Liver (tissue), 9 donors: ENCODE data around the gene SHF. TPM values are rescaled to one million over a fixed set of nuclear protein-coding genes. Genes with fewer than 3 reads are reported as not detected.

Experiments used
- DNase-seq: peaks from one replicate; pipeline ENCODE4 v3.0.0-alpha.2; 2017; ENCODE audit warnings: low spot score
- H3K27ac ChIP-seq, 2 donors: one replicate each; pipeline ENCODE4 v1.7.0; 2013; ENCODE audit warnings: inconsistent platforms in 2 of 2, low read length in 2 of 2, control low read depth in 1 of 2, low read depth in 1 of 2, mild to moderate bottlenecking in 1 of 2
- H3K27me3 ChIP-seq, 4 donors: one replicate each; pipeline versions ENCODE4 v1.6.1 to v1.7.0; 2013; ENCODE audit warnings: low read length in 3 of 4, inconsistent platforms in 1 of 4, mild to moderate bottlenecking in 1 of 4, moderate library complexity in 1 of 4; ENCODE audit not compliant: control insufficient read depth in 4 of 4, insufficient read depth in 4 of 4
- H3K36me3 ChIP-seq, 4 donors: one replicate each; pipeline versions ENCODE4 v1.6.1 to v1.7.0; 2013; ENCODE audit warnings: low read length in 3 of 4, mild to moderate bottlenecking in 3 of 4, low read depth in 1 of 4, moderate library complexity in 1 of 4; ENCODE audit not compliant: control insufficient read depth in 4 of 4, insufficient read depth in 3 of 4
- H3K4me1 ChIP-seq, 4 donors: one replicate each; pipeline versions ENCODE4 v1.6.1 to v1.7.0; 2013; ENCODE audit warnings: low read length in 3 of 4, mild to moderate bottlenecking in 3 of 4, moderate library complexity in 1 of 4; ENCODE audit not compliant: control insufficient read depth in 4 of 4, insufficient read depth in 4 of 4
- H3K4me3 ChIP-seq, 3 donors: one replicate each; pipeline versions ENCODE4 v1.6.1 to v1.7.0; 2013; ENCODE audit warnings: low read length in 3 of 3, control low read depth in 1 of 3, low read depth in 1 of 3, mild to moderate bottlenecking in 1 of 3
- H3K9ac ChIP-seq, 2 donors: one replicate each; pipeline ENCODE4 v1.7.0; 2013; ENCODE audit warnings: low read length in 2 of 2, mild to moderate bottlenecking in 2 of 2, moderate library complexity in 2 of 2, control low read depth in 1 of 2, low read depth in 1 of 2
- H3K9me3 ChIP-seq, 4 donors: one replicate each; pipeline versions ENCODE4 v1.6.1 to v1.7.0; 2013; ENCODE audit warnings: low read length in 3 of 4; ENCODE audit not compliant: control insufficient read depth in 4 of 4
- ATF3 ChIP-seq: IDR thresholded peaks from 2 replicates; pipeline ENCODE4 v1.6.1; 2016; ENCODE audit warnings: antibody characterized with exemption
- CTCF ChIP-seq: fragments of 150-350 bp; IDR thresholded peaks from 2 replicates; pipeline ENCODE4 v1.5.1; 2017; ENCODE audit warnings: improper control_type of control experiment, low read depth, low read length; ENCODE audit not compliant: missing input control
- EGR1 ChIP-seq, 2 donors: IDR thresholded peaks; 2 replicates each; pipeline ENCODE4 v1.6.1; 2016 to 2018; ENCODE audit warnings: antibody characterized with exemption in 2 of 2, low read depth in 2 of 2
- FOXA1 ChIP-seq: IDR thresholded peaks from 2 replicates; pipeline ENCODE4 v1.6.1; 2016; ENCODE audit warnings: antibody characterized with exemption
- FOXA2 ChIP-seq: IDR thresholded peaks from 2 replicates; pipeline ENCODE4 v1.6.1; 2016; ENCODE audit warnings: antibody characterized with exemption
- GABPA ChIP-seq, 2 donors: IDR thresholded peaks in 1 of 2; conservative IDR thresholded peaks in 1 of 2; 2 replicates each; pipeline ENCODE4 v1.6.1; 2016; ENCODE audit warnings: antibody characterized with exemption in 2 of 2, mild to moderate bottlenecking in 1 of 2, moderate library complexity in 1 of 2
- HNF4A ChIP-seq, 2 donors: conservative IDR thresholded peaks; 2 replicates each; pipeline ENCODE4 v1.6.1; 2016; ENCODE audit warnings: antibody characterized with exemption in 2 of 2, mild to moderate bottlenecking in 2 of 2
- HNF4G ChIP-seq: IDR thresholded peaks from 2 replicates; pipeline ENCODE4 v1.6.1; 2016; ENCODE audit warnings: antibody characterized with exemption
- JUND ChIP-seq, 2 donors: IDR thresholded peaks; 2 replicates each; pipeline ENCODE4 v1.6.1; 2016; ENCODE audit warnings: antibody characterized with exemption in 2 of 2
- MAX ChIP-seq: IDR thresholded peaks from 2 replicates; pipeline ENCODE4 v1.6.1; 2016; ENCODE audit warnings: antibody characterized with exemption
- NR2F2 ChIP-seq: IDR thresholded peaks from 2 replicates; pipeline ENCODE4 v1.6.1; 2016; ENCODE audit warnings: antibody characterized with exemption
- RAD21 ChIP-seq, 2 donors: IDR thresholded peaks; 2 replicates each; pipeline ENCODE4 v1.6.1; 2016; ENCODE audit warnings: antibody characterized with exemption in 2 of 2, mild to moderate bottlenecking in 2 of 2
- REST ChIP-seq: IDR thresholded peaks from 2 replicates; pipeline ENCODE4 v1.6.1; 2016; ENCODE audit warnings: antibody characterized with exemption, mild to moderate bottlenecking
- RXRA ChIP-seq, 2 donors: IDR thresholded peaks; 2 replicates each; pipeline ENCODE4 v1.6.1; 2017 to 2018; ENCODE audit warnings: antibody characterized with exemption in 2 of 2, mild to moderate bottlenecking in 1 of 2
- SP1 ChIP-seq: IDR thresholded peaks from 2 replicates; pipeline ENCODE4 v1.6.1; 2018; ENCODE audit warnings: antibody characterized with exemption, mild to moderate bottlenecking
- TAF1 ChIP-seq: conservative IDR thresholded peaks from 2 replicates; pipeline ENCODE4 v1.6.1; 2016; ENCODE audit warnings: antibody characterized with exemption, mild to moderate bottlenecking
- YY1 ChIP-seq: IDR thresholded peaks from 2 replicates; pipeline ENCODE4 v1.6.1; 2016; ENCODE audit warnings: antibody characterized with exemption, mild to moderate bottlenecking
- ZBTB33 ChIP-seq: IDR thresholded peaks from 2 replicates; pipeline ENCODE4 v1.6.1; 2016; ENCODE audit warnings: antibody characterized with exemption
- WGBS: extraction: QIAGEN DNeasy Blood & Tissue Kit; methylation state at CpG from one replicate; pipeline ENCODE4 v1.1.7; 2013; 5-methylcytosine and 5-hydroxymethylcytosine counted together
- polyA plus RNA-seq, 2 donors: library from polyadenylated mRNA; stranded (reverse) in 1 of 2; unstranded in 1 of 2; fragments of 200-250 nt in 1 of 2; fragments of >200 nt in 1 of 2; fragmentation: Nextera tagmentation in 1 of 2; extraction: Ambion mirVana in 1 of 2; gene quantifications; one replicate each; pipeline versions ENCODE4 v1.2.1 to v1.2.3, GENCODE V29; 2013 to 2015
- total RNA-seq, 2 donors: library from RNA; depleted of rRNA; stranded (reverse); fragments of >200 nt; gene quantifications; one replicate each; pipeline ENCODE4 v1.2.3, GENCODE V29; 2014
- donor health status: healthy.
- donor health status: healthy.
- donor health status: healthy.
- donor health status: healthy.
- donor health status: healthy.

The SHF gene
- total and polyA plus RNA-seq, 4 donors, result 4.7 to 15.7 (median 10.1) TPM

- Histone ChIP-seq H3K27me3 (no peaks in the 10 kb centered on the region), H3K9ac (no peak overlapping the region), H3K4me1 (peaks cover 2 to 9% (median 4%) of the 10 kb centered on the region in 4 donors), H3K27ac (no peak overlapping the region), H3K4me3 (no peak overlapping the region), H3K36me3 (no peaks in the 10 kb centered on the region), H3K9me3 (peaks cover 0 to 2% (median 1%) of the 10 kb centered on the region in 4 donors)
- no peak for DNase-seq
- 76% methylated on average over 11 of the region's 11 CpGs for WGBS
- no peak for TF ChIP-seq MAX
- TF ChIP-seq CTCF, result no peak
- TF ChIP-seq RAD21 (IDR thresholded peaks at IDR 0.05), result no peak
- no peak for TF ChIP-seq FOXA1
- TF ChIP-seq ZBTB33, result no peak
- TF ChIP-seq GABPA (IDR thresholded peaks at IDR 0.05 in 1 of 2, conservative IDR thresholded peaks at IDR 0.05 in 1 of 2), result no peak
- no peak for TF ChIP-seq REST
- TF ChIP-seq HNF4A (conservative IDR thresholded peaks at IDR 0.05), result no peak
- no peak for TF ChIP-seq FOXA2
- TF ChIP-seq EGR1 (IDR thresholded peaks at IDR 0.05; ENCODE audit: low read depth in 2 of 2), result no peak
- no peak for TF ChIP-seq ATF3
- no peak for TF ChIP-seq JUND (IDR thresholded peaks at IDR 0.05)
- no peak for TF ChIP-seq YY1
- TF ChIP-seq RXRA (IDR thresholded peaks at IDR 0.05), result no peak
- TF ChIP-seq TAF1, result no peak
- TF ChIP-seq SP1, result no peak
- TF ChIP-seq NR2F2, result no peak
- no peak for TF ChIP-seq HNF4G
These were observed 46.9 kb upstream of the SHF start for GRCh38 chr15:45234562-45235235.
